ENCODE results near the gene ANKRD52.

- no peak for TF ChIP-seq POLR2A (IDR thresholded peaks at IDR 0.05; ENCODE audit: low read depth)
- TF ChIP-seq CTCF (IDR thresholded peaks at IDR 0.05) = no peak
These were observed 28.1 kb upstream of the ANKRD52 start for GRCh38 chr12:56286044-56286830.

Data from esophagus muscularis mucosa (tissue), 3 donors.